Loucy (cell line): ENCODE results near the gene SRGAP2C.
"Not testable (repeated sequence)": the region's sequence is repeated elsewhere in the genome, so short reads cannot be mapped to it uniquely, and the experiment has no call there.

ENCODE experiments used
- H2AFZ ChIP-seq: fragments of 200-600 bp; sonication (generic); 2 replicates; pipeline ENCODE4 v1.6.0; 2016; ENCODE audit warnings: antibody characterized with exemption, mild to moderate bottlenecking, low read length, moderate library complexity
- H3F3A ChIP-seq: fragments of 200-600 bp; 2 replicates; pipeline ENCODE4 v1.6.0; 2016; ENCODE audit warnings: antibody characterized with exemption, low read depth, mild to moderate bottlenecking
- H3K27me3 ChIP-seq: fragments of 200-600 bp; sonication (generic); 2 replicates; pipeline ENCODE4 v1.6.1; 2014; ENCODE audit warnings: low read length, mild to moderate bottlenecking; ENCODE audit not compliant: insufficient read depth, poor library complexity, severe bottlenecking
- H3K36me3 ChIP-seq: fragments of 200-600 bp; sonication (generic); 2 replicates; pipeline ENCODE4 v1.6.1; 2016; ENCODE audit warnings: low read length; ENCODE audit not compliant: insufficient read depth
- H3K4me1 ChIP-seq: fragments of 200-600 bp; sonication (generic); 2 replicates; pipeline ENCODE4 v1.5.1; 2014; ENCODE audit warnings: low read length, mild to moderate bottlenecking; ENCODE audit not compliant: insufficient read depth, poor library complexity, severe bottlenecking
- H3K4me2 ChIP-seq: fragments of 200-600 bp; sonication (generic); 2 replicates; pipeline ENCODE4 v1.6.0; 2014; ENCODE audit warnings: antibody characterized with exemption, low read length, low read depth, mild to moderate bottlenecking; ENCODE audit not compliant: poor library complexity, severe bottlenecking
- H3K4me3 ChIP-seq: fragments of 200-600 bp; sonication (generic); 2 replicates; pipeline ENCODE4 v1.5.1; 2014; ENCODE audit warnings: low read length, mild to moderate bottlenecking, mixed read lengths; ENCODE audit not compliant: poor library complexity, severe bottlenecking
- H3K79me2 ChIP-seq: fragments of 200-600 bp; sonication (generic); 2 replicates; pipeline ENCODE4 v1.6.1; 2014; ENCODE audit warnings: low read length; ENCODE audit not compliant: insufficient read depth
- H3K9ac ChIP-seq: fragments of 200-600 bp; sonication (generic); 2 replicates; pipeline ENCODE4 v1.6.0; 2014; ENCODE audit warnings: mild to moderate bottlenecking, low read depth, low read length, moderate library complexity; ENCODE audit not compliant: poor library complexity, severe bottlenecking
- H3K9me2 ChIP-seq: fragments of 200-600 bp; sonication (generic); replicated peaks from 2 replicates; pipeline ENCODE4 v1.6.1; 2016; ENCODE audit warnings: low read depth, low read length, mixed read lengths
- H3K9me3 ChIP-seq: fragments of 200-600 bp; sonication (generic); 2 replicates; pipeline ENCODE4 v1.6.1; 2014; ENCODE audit warnings: mild to moderate bottlenecking, antibody characterized with exemption, low read length, low read depth; ENCODE audit not compliant: insufficient read depth
- H4K20me1 ChIP-seq: fragments of 200-600 bp; sonication (generic); 2 replicates; pipeline ENCODE4 v1.6.0; 2014; ENCODE audit warnings: antibody characterized with exemption, low read length, mild to moderate bottlenecking; ENCODE audit not compliant: insufficient read depth, poor library complexity, severe bottlenecking

SRGAP2C gene

GRCh38 chr1:121230636-121231035, 45.9 kb downstream of the SRGAP2C start:
- not testable (repeated sequence) for H3K9me2 ChIP-seq

GRCh38 chr1:121232445-121233125, 47.8 kb downstream of the SRGAP2C start:
- H3K9me3 ChIP-seq, H4K20me1 ChIP-seq, H3K4me2 ChIP-seq, H3K9me2 ChIP-seq, H3K27me3 ChIP-seq, H3F3A ChIP-seq, H3K36me3 ChIP-seq, H3K4me3 ChIP-seq, H2AFZ ChIP-seq, H3K9ac ChIP-seq, H3K4me1 ChIP-seq, H3K79me2 ChIP-seq: not testable (repeated sequence)

More at GRCh38 chr1:121230636-121231035, 45.9 kb downstream of the SRGAP2C start:
- H3K4me1 ChIP-seq, H3K9ac ChIP-seq, H3K9me3 ChIP-seq, H3K4me2 ChIP-seq, H3K27me3 ChIP-seq, H3K36me3 ChIP-seq, H4K20me1 ChIP-seq, H3F3A ChIP-seq, H3K4me3 ChIP-seq, H2AFZ ChIP-seq, H3K79me2 ChIP-seq: not testable (repeated sequence)

GRCh38 chr1:121234090-121234759, 49.5 kb downstream of the SRGAP2C start:
- not testable (repeated sequence) for H2AFZ ChIP-seq, H3K79me2 ChIP-seq, H3K4me3 ChIP-seq, H3K36me3 ChIP-seq, H3K4me1 ChIP-seq, H3K9me3 ChIP-seq, H3F3A ChIP-seq, H3K9ac ChIP-seq, H4K20me1 ChIP-seq, H3K4me2 ChIP-seq, H3K9me2 ChIP-seq, H3K27me3 ChIP-seq

- H3K27me3 ChIP-seq, H3F3A ChIP-seq, H3K4me3 ChIP-seq, H3K36me3 ChIP-seq, H4K20me1 ChIP-seq, H3K4me1 ChIP-seq, H2AFZ ChIP-seq, H3K79me2 ChIP-seq, H3K4me2 ChIP-seq, H3K9ac ChIP-seq, H3K9me3 ChIP-seq, H3K9me2 ChIP-seq: not testable (repeated sequence)
These were observed 53.6 kb downstream of the SRGAP2C start for GRCh38 chr1:121238384-121238783.

- not testable (repeated sequence) for H3K36me3 ChIP-seq, H4K20me1 ChIP-seq, H3K9me3 ChIP-seq, H3K4me3 ChIP-seq, H3K4me2 ChIP-seq, H3K79me2 ChIP-seq, H2AFZ ChIP-seq, H3F3A ChIP-seq, H3K9ac ChIP-seq, H3K27me3 ChIP-seq, H3K9me2 ChIP-seq, H3K4me1 ChIP-seq
These were observed 59.1 kb downstream of the SRGAP2C start for GRCh38 chr1:121243913-121244312.

- not testable (repeated sequence) for H3K4me2 ChIP-seq, H4K20me1 ChIP-seq, H3K4me3 ChIP-seq, H3K9me3 ChIP-seq, H3K9ac ChIP-seq, H3K9me2 ChIP-seq, H3K79me2 ChIP-seq, H3K27me3 ChIP-seq, H3F3A ChIP-seq, H2AFZ ChIP-seq, H3K36me3 ChIP-seq, H3K4me1 ChIP-seq
These were observed 61.6 kb downstream of the SRGAP2C start for GRCh38 chr1:121246399-121246798.

- not testable (repeated sequence) for H4K20me1 ChIP-seq, H3K9me3 ChIP-seq, H3K79me2 ChIP-seq, H3K4me2 ChIP-seq, H3K9me2 ChIP-seq, H3K27me3 ChIP-seq, H3K36me3 ChIP-seq, H3K9ac ChIP-seq, H3K4me3 ChIP-seq, H3F3A ChIP-seq, H3K4me1 ChIP-seq, H2AFZ ChIP-seq
These were observed 67.9 kb downstream of the SRGAP2C start for GRCh38 chr1:121252656-121253055.
